Lung (tissue), 12 donors: ENCODE results near the gene ARL2. TPM values are rescaled to one million over a fixed set of nuclear protein-coding genes. Genes with fewer than 3 reads are reported as not detected.
A peak's percentile ranks its signal among the peaks of the same experiment; 100 is the strongest.

Experiments used
- ATAC-seq: fragments of 200-7000 bp; cut with Tn5 transposase; one replicate; pipeline ENCODE4 v1.9.1; 2020; ENCODE audit warnings: moderate number of reproducible peaks; ENCODE audit not compliant: insufficient read depth, low FRiP score
- DNase-seq, 3 donors: peaks; one replicate each; pipeline ENCODE4 v3.0.0-alpha.2; 2013 to 2017
- H3K27ac ChIP-seq, 2 donors: one replicate each; pipeline ENCODE4 v1.5.1; 2013; ENCODE audit warnings: mild to moderate bottlenecking in 2 of 2, moderate library complexity in 2 of 2, control low read depth in 1 of 2, inconsistent platforms in 1 of 2, low read depth in 1 of 2, low read length in 1 of 2
- H3K27me3 ChIP-seq, 3 donors: one replicate each; pipeline ENCODE4 v1.5.1; 2013; ENCODE audit warnings: low read length in 2 of 3; ENCODE audit not compliant: control insufficient read depth in 3 of 3, insufficient read depth in 3 of 3
- H3K36me3 ChIP-seq, 4 donors: one replicate each; pipeline ENCODE4 v1.5.1; 2013; ENCODE audit warnings: low read length in 4 of 4, mild to moderate bottlenecking in 1 of 4, moderate library complexity in 1 of 4; ENCODE audit not compliant: control insufficient read depth in 4 of 4, insufficient read depth in 4 of 4
- H3K4me1 ChIP-seq, 5 donors: one replicate each; pipeline ENCODE4 v1.5.1; 2013; ENCODE audit warnings: low read length in 5 of 5, mild to moderate bottlenecking in 2 of 5, moderate library complexity in 1 of 5; ENCODE audit not compliant: control insufficient read depth in 5 of 5, insufficient read depth in 5 of 5
- H3K4me3 ChIP-seq: one replicate; pipeline ENCODE4 v1.5.1; 2013; ENCODE audit warnings: mild to moderate bottlenecking, control low read depth, moderate library complexity
- H3K9ac ChIP-seq, 2 donors: one replicate each; pipeline ENCODE4 v1.5.1; 2013; ENCODE audit warnings: low read length in 2 of 2, control low read depth in 1 of 2; ENCODE audit not compliant: insufficient read depth in 1 of 2
- H3K9me3 ChIP-seq, 4 donors: one replicate each; pipeline ENCODE4 v1.5.1; 2013; ENCODE audit warnings: low read length in 3 of 4, mild to moderate bottlenecking in 1 of 4, moderate library complexity in 1 of 4; ENCODE audit not compliant: control insufficient read depth in 4 of 4, insufficient read depth in 3 of 4
- CTCF ChIP-seq: IDR thresholded peaks from 2 replicates; pipeline ENCODE4 v1.5.1; 2012; ENCODE audit warnings: mild to moderate bottlenecking; ENCODE audit errors: control extremely low read depth, extremely low read depth
- WGBS, 2 donors: extraction: QIAGEN DNeasy Blood & Tissue Kit; methylation state at CpG; one replicate each; pipeline ENCODE4 v1.1.7; 2013; 5-methylcytosine and 5-hydroxymethylcytosine counted together
- polyA plus RNA-seq, 2 donors: library from polyadenylated mRNA; stranded (reverse); fragments of 200-250 nt; gene quantifications; one replicate each; pipeline ENCODE4 v1.2.1, GENCODE V29; 2013
- total RNA-seq, 2 donors: library from RNA; depleted of rRNA in 1 of 2; stranded (reverse); fragments of >200 nt in 1 of 2; gene quantifications; one replicate each; pipeline ENCODE4 v1.2.1, GENCODE V29; 2014 to 2021
- donor health status: control.
- donor health status: control.
- donor health status: Bipolar disorder and iron deficiency.
- donor health status: healthy.
- donor health status: DM: yes; HTN: yes; CAD: no.

The ARL2 gene
- total and polyA plus RNA-seq, 4 donors, result 37.4 to 127 (median 94.0) TPM

- Histone ChIP-seq H3K27ac (peak overlapping the region; percentile 96 to 100), H3K27me3 (no peaks in the 10 kb centered on the region), H3K9me3 (peaks cover 0 to 2% (median 0%) of the 10 kb centered on the region in 4 donors), H3K9ac (peak overlapping the region; percentile 82 to 89), H3K4me3 (peak overlapping the region; percentile 46), H3K4me1 (peaks cover 0 to 17% (median 4%) of the 10 kb centered on the region in 5 donors), H3K36me3 (peaks cover 0 to 6% (median 1%) of the 10 kb centered on the region in 4 donors)
- DNase-seq (peak; percentile 93 to 95 (median 95)), ATAC-seq (peak; percentile 91)
- 9 to 12% methylated on average over 22 of the region's 22 CpGs for WGBS, 2 donors
- TF ChIP-seq CTCF, result peak; percentile 67
These were observed 651 bp upstream of the ARL2 start for GRCh38 chr11:65013130-65013887.

DNA sequence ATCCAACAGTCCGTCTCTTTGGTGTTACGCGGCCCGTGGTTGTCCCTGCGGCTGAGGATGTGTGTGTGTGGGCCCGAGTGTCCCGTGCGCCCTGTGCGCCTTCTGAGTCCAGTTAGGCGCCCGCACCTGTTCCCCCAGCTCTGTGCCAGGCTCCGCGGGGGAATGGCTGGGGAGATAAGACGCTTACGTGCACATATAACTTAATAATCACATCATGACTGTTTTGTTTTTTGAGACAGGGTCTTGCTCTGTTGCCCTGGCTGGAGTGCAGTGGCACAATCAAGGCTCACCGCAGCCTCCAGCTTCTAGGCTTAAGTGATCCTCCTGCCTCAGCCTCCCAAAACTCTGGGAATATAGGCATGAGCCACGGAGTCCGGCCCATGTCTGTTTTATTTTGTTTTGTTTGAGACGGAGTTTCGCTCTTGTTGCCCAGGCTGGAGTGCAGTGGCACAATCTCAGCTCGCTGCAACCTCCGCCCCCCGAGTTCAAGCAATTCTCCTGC, 817 bp downstream of the ARL2 start:
- WGBS, 2 donors, result 29 to 32% methylated on average over 23 of the region's 23 CpGs
- peaks cover 0 to 2% (median 0%) of the 10 kb centered on the region in 4 donors for H3K9me3 ChIP-seq
- ATAC-seq (no peak), DNase-seq (no peak)
- peak overlapping the region; percentile 49 to 82 for H3K9ac ChIP-seq
- TF ChIP-seq CTCF, result no peak
- H3K4me3 ChIP-seq, result peak overlapping the region; percentile 46
- no peaks in the 10 kb centered on the region for H3K27me3 ChIP-seq
- H3K27ac ChIP-seq, result peak overlapping the region; percentile 96 to 100
- H3K36me3 ChIP-seq, result peaks cover 0 to 12% (median 6%) of the 10 kb centered on the region in 4 donors
- H3K4me1 ChIP-seq, result peaks cover 0 to 17% (median 4%) of the 10 kb centered on the region in 5 donors

DNA sequence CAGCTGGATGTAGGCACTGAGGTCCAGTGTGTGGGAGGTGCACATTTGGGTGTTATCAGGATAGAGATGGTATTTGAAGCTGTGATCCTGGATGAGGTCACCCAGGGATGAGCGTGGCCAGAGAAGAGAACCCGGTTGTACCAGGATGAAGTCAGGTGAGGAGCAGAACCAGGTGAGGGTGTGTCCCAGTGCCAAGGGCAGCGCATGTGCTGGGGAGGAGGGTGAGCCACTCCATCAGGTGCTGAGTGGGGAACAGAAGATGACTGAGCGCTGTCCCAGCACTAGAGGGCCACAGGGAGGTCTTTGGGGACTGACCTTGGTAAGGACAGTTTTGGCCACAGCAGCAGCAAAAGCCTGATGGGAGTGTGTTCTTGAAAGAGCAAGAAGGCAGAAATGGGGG, 2.7 kb downstream of the ARL2 start:
- WGBS, 2 donors, result 87 to 93% methylated on average over 4 of the region's 4 CpGs
- Histone ChIP-seq H3K9me3 (peaks cover 0 to 2% (median 0%) of the 10 kb centered on the region in 4 donors), H3K9ac (no peak overlapping the region), H3K4me3 (no peak overlapping the region), H3K27ac (no peak overlapping the region), H3K27me3 (no peaks in the 10 kb centered on the region), H3K36me3 (peaks cover 0 to 15% (median 11%) of the 10 kb centered on the region in 4 donors), H3K4me1 (peaks cover 0 to 17% (median 4%) of the 10 kb centered on the region in 5 donors)
- DNase-seq (no peak), ATAC-seq (no peak)
- no peak for TF ChIP-seq CTCF
